ENCODE results near the gene TMEM263.

The TMEM263 gene

DNA sequence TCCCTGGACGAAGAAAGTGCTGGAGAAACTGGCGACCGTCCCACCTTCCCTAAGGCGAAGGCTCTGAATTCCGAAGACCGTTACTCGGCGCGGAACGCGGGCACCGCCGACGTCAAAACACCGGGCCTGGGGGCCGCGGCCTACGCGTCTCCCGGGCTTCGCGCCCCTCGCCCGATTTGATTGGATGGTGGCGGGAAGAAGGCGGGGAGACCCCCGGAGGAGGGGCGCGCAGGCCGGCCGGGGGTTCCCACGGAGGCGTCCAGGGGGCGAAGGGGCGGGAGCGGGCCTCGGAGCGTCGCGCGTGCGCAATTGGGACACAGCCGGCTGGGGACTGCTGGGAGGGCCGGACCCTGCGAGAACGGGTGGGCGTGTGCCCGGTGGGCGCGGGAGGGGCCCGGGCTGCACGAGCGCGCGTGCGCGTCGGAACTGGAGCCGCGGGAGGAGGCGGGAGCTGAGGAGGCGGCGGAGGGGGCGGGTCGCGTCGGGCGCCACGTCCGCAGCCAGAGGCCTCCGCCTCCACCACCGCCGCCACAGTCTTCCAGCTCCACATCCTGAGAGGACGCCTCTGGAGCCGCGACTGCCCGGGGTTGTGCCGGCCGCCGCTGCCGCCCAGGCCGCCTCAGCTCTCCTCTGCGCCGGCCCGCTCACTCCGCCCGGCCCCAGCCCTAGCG is at the start of gene TMEM263:
Gene TMEM263, plus strand, starts transcription at position 531 of the 671 bp plus-strand sequence. CDS start 11,210 bp downstream, outside the sequence.
- Histone ChIP-seq H3K4me3 (ENCODE audit: low read depth in 1 of 2, low read length in 2 of 2) (peak within 1 kb of the TSS; percentile 78 to 97), H3K9me3 (ENCODE audit: low read length) (no peaks in the 10 kb centered on the region), H3K27me3 (ENCODE audit: control insufficient read depth in 1 of 2, insufficient read depth in 2 of 2, low read length in 2 of 2) (no peaks in the 10 kb centered on the region), H3K36me3 (ENCODE audit: insufficient read depth, low read length) (no peaks in the 10 kb centered on the region), H3K27ac (ENCODE audit: low read depth, low read length) (peak within 1 kb of the TSS; percentile 95), H3K9ac (ENCODE audit: low read length) (peak within 1 kb of the TSS; percentile 47), H3K4me1 (ENCODE audit: insufficient read depth, low read length) (peaks cover 24% of the 10 kb centered on the region)

DNA sequence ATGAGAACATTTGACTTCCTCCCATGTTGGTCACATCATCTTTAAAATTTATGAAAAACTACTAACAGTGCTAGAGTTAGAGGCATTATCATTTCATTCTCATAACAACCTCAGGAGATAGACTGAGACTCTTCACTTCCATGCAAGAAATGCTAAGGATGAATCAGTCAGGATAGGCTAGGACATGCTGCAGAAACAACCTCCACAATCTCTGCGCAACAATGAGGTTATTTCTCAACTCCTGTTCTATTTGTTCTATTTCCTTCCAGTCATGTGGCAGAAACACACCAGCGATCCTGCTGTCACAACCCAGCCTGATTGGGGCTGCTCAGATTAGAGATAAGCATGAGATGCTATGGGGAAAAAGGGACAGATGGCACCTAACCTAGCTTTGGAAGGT is 49.0 kb upstream of the TMEM263 start:
- Histone ChIP-seq H3K27ac (ENCODE audit: low read depth, low read length) (no peak overlapping the region), H3K9ac (ENCODE audit: low read length) (no peak overlapping the region), H3K4me1 (ENCODE audit: insufficient read depth, low read length) (no peaks in the 10 kb centered on the region), H3K36me3 (ENCODE audit: insufficient read depth, low read length) (no peaks in the 10 kb centered on the region), H3K4me3 (ENCODE audit: low read depth in 1 of 2, low read length in 2 of 2) (no peak overlapping the region), H3K9me3 (ENCODE audit: low read length) (no peaks in the 10 kb centered on the region), H3K27me3 (ENCODE audit: control insufficient read depth in 1 of 2, insufficient read depth in 2 of 2, low read length in 2 of 2) (peaks cover 0 to 4% of the 10 kb centered on the region in 2 donors)

DNA sequence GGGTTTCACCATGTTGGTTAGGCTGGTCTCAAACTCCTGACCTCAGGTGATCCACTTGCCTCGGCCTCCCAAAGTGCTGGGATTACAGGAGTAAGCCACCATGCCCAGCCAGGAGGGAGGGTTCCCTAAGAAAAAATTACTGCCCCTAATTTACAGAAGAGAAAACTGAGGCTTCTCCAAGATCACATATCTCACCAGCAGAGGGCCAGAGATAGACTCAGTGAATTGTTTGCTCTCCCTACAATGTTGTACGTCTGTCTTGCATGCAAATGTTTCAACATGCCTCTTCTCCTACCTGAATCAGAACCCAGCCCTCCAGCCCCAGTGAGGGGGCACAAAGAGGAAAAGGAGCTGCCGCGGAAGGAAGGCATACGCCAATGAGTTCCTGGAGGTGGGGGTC is 48.3 kb upstream of the TMEM263 start:
- no peak overlapping the region for H3K27ac ChIP-seq (ENCODE audit: low read depth, low read length)
- H3K27me3 ChIP-seq (ENCODE audit: control insufficient read depth in 1 of 2, insufficient read depth in 2 of 2, low read length in 2 of 2) = peaks cover 0 to 4% of the 10 kb centered on the region in 2 donors
- H3K4me3 ChIP-seq (ENCODE audit: low read depth in 1 of 2, low read length in 2 of 2) = no peak overlapping the region
- no peaks in the 10 kb centered on the region for H3K9me3 ChIP-seq (ENCODE audit: low read length)
- no peaks in the 10 kb centered on the region for H3K36me3 ChIP-seq (ENCODE audit: insufficient read depth, low read length)
- no peak overlapping the region for H3K9ac ChIP-seq (ENCODE audit: low read length)
- H3K4me1 ChIP-seq (ENCODE audit: insufficient read depth, low read length) = no peaks in the 10 kb centered on the region

DNA sequence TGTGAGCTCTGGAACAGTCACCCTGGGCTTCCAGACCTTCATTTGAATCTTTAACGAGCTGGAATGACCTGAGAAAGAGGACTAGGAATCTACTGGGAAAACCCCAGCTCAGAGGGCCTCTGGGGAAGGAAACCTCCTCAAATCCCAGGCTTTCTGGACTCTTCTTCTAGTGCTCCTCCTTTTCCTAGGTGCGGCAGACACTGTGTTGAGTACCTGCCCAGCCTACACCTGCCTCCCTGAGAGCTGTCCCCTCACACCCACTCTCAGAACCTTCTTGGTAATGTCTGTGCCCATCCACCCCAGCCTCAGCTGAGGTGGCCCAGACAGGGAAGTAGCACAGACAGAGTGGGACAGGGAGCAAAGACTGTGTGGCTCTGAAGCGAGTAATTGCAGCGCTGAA is 47.9 kb upstream of the TMEM263 start:
- Histone ChIP-seq H3K27me3 (ENCODE audit: control insufficient read depth in 1 of 2, insufficient read depth in 2 of 2, low read length in 2 of 2) (peaks cover 0 to 4% of the 10 kb centered on the region in 2 donors), H3K27ac (ENCODE audit: low read depth, low read length) (no peak overlapping the region), H3K4me1 (ENCODE audit: insufficient read depth, low read length) (no peaks in the 10 kb centered on the region), H3K36me3 (ENCODE audit: insufficient read depth, low read length) (no peaks in the 10 kb centered on the region), H3K9me3 (ENCODE audit: low read length) (no peaks in the 10 kb centered on the region), H3K9ac (ENCODE audit: low read length) (no peak overlapping the region), H3K4me3 (ENCODE audit: low read depth in 1 of 2, low read length in 2 of 2) (no peak overlapping the region)

DNA sequence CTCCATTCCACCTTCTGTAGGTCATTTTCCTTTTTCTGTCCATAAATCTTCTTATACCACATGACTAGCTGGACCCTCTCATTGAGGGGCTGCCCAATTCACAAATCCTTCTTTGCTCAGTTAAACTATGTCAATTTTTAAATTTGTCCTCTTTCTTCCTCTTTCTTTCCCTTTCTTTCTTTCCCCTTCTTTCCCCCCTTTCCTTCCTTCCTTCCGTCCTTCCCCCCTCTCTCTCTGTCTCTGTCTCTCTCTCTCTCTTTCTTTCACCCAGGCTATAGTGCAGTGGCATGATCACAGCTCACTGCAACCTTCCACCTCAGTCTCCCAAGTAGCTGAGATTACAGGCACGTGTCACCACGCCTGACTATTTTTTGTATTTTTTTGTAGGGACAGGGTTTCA is 47.1 kb upstream of the TMEM263 start:
- Histone ChIP-seq H3K4me1 (ENCODE audit: insufficient read depth, low read length) (no peaks in the 10 kb centered on the region), H3K27me3 (ENCODE audit: control insufficient read depth in 1 of 2, insufficient read depth in 2 of 2, low read length in 2 of 2) (peaks cover 0 to 4% of the 10 kb centered on the region in 2 donors), H3K9me3 (ENCODE audit: low read length) (no peaks in the 10 kb centered on the region), H3K27ac (ENCODE audit: low read depth, low read length) (no peak overlapping the region), H3K36me3 (ENCODE audit: insufficient read depth, low read length) (no peaks in the 10 kb centered on the region), H3K9ac (ENCODE audit: low read length) (no peak overlapping the region), H3K4me3 (ENCODE audit: low read depth in 1 of 2, low read length in 2 of 2) (no peak overlapping the region)

DNA sequence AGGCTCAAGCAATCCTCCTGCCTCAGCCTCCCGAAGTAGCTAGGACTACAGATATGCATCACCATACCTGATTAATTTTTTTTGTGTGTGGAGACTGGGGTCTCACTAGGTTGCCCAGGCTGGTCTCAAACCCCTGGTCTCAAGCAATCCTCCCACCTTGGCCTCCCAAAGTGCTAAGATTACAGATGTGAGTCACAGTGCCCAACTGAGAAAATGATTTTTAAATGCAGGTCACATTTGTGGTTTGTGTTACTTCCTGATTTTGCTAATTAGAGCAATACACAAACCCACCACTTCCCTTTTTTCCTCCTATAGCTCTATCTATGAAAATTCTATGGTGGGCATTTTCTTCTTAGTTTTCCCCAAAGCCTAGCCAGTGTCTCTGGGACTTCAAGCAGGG is 45.5 kb upstream of the TMEM263 start:
- Histone ChIP-seq H3K9ac (ENCODE audit: low read length) (no peak overlapping the region), H3K27me3 (ENCODE audit: control insufficient read depth in 1 of 2, insufficient read depth in 2 of 2, low read length in 2 of 2) (peaks cover 0 to 4% of the 10 kb centered on the region in 2 donors), H3K9me3 (ENCODE audit: low read length) (no peaks in the 10 kb centered on the region), H3K27ac (ENCODE audit: low read depth, low read length) (no peak overlapping the region), H3K4me1 (ENCODE audit: insufficient read depth, low read length) (no peaks in the 10 kb centered on the region), H3K4me3 (ENCODE audit: low read depth in 1 of 2, low read length in 2 of 2) (no peak overlapping the region), H3K36me3 (ENCODE audit: insufficient read depth, low read length) (no peaks in the 10 kb centered on the region)

DNA sequence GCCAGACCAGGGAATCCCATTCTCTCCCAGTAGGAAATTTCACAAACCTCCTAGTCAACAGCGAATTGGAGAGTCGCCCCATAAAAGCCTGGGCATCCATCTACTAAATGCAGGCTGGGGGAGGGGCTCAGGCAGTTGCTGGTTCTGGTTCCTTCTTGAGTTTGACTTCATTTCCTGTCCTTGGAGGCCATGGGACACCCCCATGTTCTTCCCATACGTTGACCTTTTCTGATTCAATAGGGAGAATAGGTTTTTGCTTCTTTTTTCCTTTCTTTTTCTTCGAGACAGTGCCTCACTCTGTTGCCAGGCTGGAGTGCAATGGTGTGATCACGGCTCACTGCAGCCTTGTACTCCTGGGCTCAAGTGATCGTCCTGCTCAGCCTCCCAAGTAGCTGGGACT is 44.1 kb upstream of the TMEM263 start:
- Histone ChIP-seq H3K9ac (ENCODE audit: low read length) (no peak overlapping the region), H3K27me3 (ENCODE audit: control insufficient read depth in 1 of 2, insufficient read depth in 2 of 2, low read length in 2 of 2) (peaks cover 0 to 4% of the 10 kb centered on the region in 2 donors), H3K9me3 (ENCODE audit: low read length) (no peaks in the 10 kb centered on the region), H3K4me1 (ENCODE audit: insufficient read depth, low read length) (no peaks in the 10 kb centered on the region), H3K36me3 (ENCODE audit: insufficient read depth, low read length) (no peaks in the 10 kb centered on the region), H3K4me3 (ENCODE audit: low read depth in 1 of 2, low read length in 2 of 2) (no peak overlapping the region), H3K27ac (ENCODE audit: low read depth, low read length) (no peak overlapping the region)

DNA sequence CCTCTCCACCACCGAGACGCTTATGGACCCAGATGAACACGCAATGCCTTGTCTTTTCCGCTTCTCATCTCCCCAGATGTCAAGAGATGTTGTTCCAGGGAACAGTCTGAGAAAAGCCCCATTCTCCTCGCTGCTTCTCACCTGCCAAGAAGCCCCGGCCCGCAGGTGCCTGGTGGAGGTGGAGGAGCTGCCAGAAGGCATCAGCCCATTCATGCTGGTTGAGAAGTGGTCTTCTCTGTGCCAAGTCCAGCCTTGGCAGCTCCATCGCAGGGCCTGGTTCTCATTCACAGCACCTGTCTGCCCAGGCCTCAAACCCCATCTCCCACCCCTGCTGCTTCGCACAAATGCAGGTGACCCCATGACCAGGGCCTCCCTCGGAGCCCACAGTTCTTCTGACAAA is 42.3 kb upstream of the TMEM263 start:
- Histone ChIP-seq H3K9ac (ENCODE audit: low read length) (no peak overlapping the region), H3K36me3 (ENCODE audit: insufficient read depth, low read length) (no peaks in the 10 kb centered on the region), H3K27ac (ENCODE audit: low read depth, low read length) (no peak overlapping the region), H3K9me3 (ENCODE audit: low read length) (no peaks in the 10 kb centered on the region), H3K4me3 (ENCODE audit: low read depth in 1 of 2, low read length in 2 of 2) (no peak overlapping the region), H3K27me3 (ENCODE audit: control insufficient read depth in 1 of 2, insufficient read depth in 2 of 2, low read length in 2 of 2) (peaks cover 0 to 2% of the 10 kb centered on the region in 2 donors), H3K4me1 (ENCODE audit: insufficient read depth, low read length) (no peaks in the 10 kb centered on the region)

DNA sequence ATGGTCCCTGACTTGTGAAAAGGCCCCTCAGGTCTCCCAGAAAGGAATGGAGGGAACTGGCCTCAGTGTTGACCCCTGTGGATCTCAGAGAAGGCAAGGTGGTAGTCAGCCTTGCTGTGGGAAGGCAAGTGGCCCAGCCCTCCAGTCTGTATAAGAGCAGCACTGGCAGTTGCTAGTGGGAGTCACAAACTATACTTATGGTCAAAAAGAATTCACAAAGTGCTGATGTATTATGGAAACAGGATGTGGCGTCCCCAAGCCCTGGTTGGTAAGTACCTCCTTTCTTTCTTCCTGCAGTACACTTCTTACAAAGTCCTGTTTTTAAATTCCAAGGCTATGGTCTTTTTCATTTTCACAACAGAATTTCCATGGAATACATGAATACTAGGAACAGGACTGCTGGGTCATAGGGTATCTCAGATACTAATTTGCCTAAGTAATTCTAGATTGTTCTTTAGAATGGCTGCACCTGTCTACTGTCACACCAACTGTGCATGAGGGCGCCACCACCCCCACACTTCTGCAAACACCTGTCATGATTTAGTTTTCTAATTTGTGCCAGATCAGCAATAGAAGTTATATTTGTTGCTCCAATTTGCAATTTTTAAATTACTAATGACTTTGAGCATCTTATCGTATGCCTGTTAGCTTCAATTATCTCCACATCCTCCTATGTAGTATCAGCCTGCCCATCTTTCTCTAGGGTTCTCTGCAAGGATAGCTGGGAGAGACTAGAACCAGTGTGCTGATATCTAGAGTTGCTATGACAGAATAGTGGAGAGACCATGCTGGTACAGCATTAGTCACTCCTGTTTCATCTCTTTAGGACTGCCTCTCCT is 40.7 kb upstream of the TMEM263 start:
- H3K36me3 ChIP-seq (ENCODE audit: insufficient read depth, low read length) = no peaks in the 10 kb centered on the region
- H3K9ac ChIP-seq (ENCODE audit: low read length) = no peak overlapping the region
- no peak overlapping the region for H3K27ac ChIP-seq (ENCODE audit: low read depth, low read length)
- no peaks in the 10 kb centered on the region for H3K4me1 ChIP-seq (ENCODE audit: insufficient read depth, low read length)
- H3K4me3 ChIP-seq (ENCODE audit: low read depth in 1 of 2, low read length in 2 of 2) = no peak overlapping the region
- no peaks in the 10 kb centered on the region for H3K9me3 ChIP-seq (ENCODE audit: low read length)
- no peaks in the 10 kb centered on the region for H3K27me3 ChIP-seq (ENCODE audit: control insufficient read depth in 1 of 2, insufficient read depth in 2 of 2, low read length in 2 of 2)

DNA sequence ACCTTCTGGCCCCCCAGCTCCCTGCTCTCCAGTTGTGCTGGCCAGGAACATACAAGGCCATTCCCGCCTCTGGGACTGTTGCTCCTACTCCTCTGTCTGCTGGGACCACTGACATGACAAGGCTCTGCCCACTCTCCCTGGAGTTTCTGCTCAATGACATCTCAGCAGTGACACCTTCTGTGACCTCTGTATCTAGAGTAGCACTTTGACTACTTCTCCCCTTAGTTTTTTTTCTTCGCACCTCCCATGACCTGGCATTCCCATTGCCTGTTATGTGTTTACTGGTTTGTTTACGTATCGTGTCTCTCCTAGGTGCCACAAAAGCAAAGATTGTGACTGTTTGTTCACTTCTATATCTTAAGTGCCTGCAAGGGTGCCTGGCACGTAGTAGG is 40.1 kb upstream of the TMEM263 start:
- Histone ChIP-seq H3K9me3 (ENCODE audit: low read length) (no peaks in the 10 kb centered on the region), H3K27ac (ENCODE audit: low read depth, low read length) (no peak overlapping the region), H3K27me3 (ENCODE audit: control insufficient read depth in 1 of 2, insufficient read depth in 2 of 2, low read length in 2 of 2) (no peaks in the 10 kb centered on the region)

DNA sequence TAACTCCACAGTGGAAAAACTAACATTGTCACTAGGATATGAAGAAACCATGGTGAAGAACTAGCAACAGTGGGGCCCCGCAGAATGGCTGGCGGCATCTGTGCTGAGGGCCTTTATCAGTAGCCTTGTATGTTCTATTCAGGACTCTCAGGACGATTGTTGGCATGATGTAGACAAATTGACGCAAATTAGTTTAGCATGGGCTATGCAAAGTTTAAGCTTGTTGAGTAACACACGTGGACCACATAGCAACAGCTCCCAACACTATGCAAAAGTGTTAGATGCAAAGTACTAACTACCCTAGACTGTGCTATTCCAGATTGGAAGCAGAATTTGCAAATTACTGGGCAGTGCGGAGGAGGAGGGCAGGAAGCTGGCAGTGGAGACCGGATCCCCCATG is 38.2 kb upstream of the TMEM263 start:
- Histone ChIP-seq H3K4me1 (ENCODE audit: insufficient read depth, low read length) (no peaks in the 10 kb centered on the region), H3K9me3 (ENCODE audit: low read length) (no peaks in the 10 kb centered on the region), H3K9ac (ENCODE audit: low read length) (no peak overlapping the region), H3K27me3 (ENCODE audit: control insufficient read depth in 1 of 2, insufficient read depth in 2 of 2, low read length in 2 of 2) (no peaks in the 10 kb centered on the region), H3K27ac (ENCODE audit: low read depth, low read length) (no peak overlapping the region), H3K4me3 (ENCODE audit: low read depth in 1 of 2, low read length in 2 of 2) (no peak overlapping the region), H3K36me3 (ENCODE audit: insufficient read depth, low read length) (no peaks in the 10 kb centered on the region)

More for the DNA sequence above, 40.1 kb upstream of the TMEM263 start:
- no peaks in the 10 kb centered on the region for H3K4me1 ChIP-seq (ENCODE audit: insufficient read depth, low read length)
- no peaks in the 10 kb centered on the region for H3K36me3 ChIP-seq (ENCODE audit: insufficient read depth, low read length)
- H3K4me3 ChIP-seq (ENCODE audit: low read depth in 1 of 2, low read length in 2 of 2) = no peak overlapping the region
- H3K9ac ChIP-seq (ENCODE audit: low read length) = no peak overlapping the region

All from muscle layer of colon (tissue), 2 donors.